Natural killer cell (primary cell): ENCODE measurements around the gene CNEP1R1. TPM values are rescaled to one million over a fixed set of nuclear protein-coding genes. Genes with fewer than 3 reads are reported as not detected.
"Not testable (repeated sequence)": the region's sequence is repeated elsewhere in the genome, so short reads cannot be mapped to it uniquely, and the experiment has no call there.

Experiments used
- ATAC-seq, 3 donors: fragments of 150-1000 bp in 2 of 3; fragments of 200-7000 bp in 1 of 3; cut with Tn5 transposase; 1 replicate in 1 of 3; 2 replicates in 2 of 3; pipeline ENCODE4 v1.10.0; 2021; ENCODE audit warnings: mild to moderate bottlenecking in 2 of 3, moderate library complexity in 2 of 3
- DNase-seq, 2 donors: peaks; one replicate each; pipeline versions ENCODE4 v3.0.0 to v3.0.0-alpha.2; 2013 to 2021; ENCODE audit warnings: mixed read lengths in 1 of 2
- H3K27ac ChIP-seq: one replicate; pipeline ENCODE4 v1.5.1; 2013; ENCODE audit warnings: mild to moderate bottlenecking, low read length
- H3K27me3 ChIP-seq: one replicate; pipeline ENCODE4 v1.6.1; 2013; ENCODE audit warnings: low read length; ENCODE audit not compliant: control insufficient read depth, insufficient read depth
- H3K36me3 ChIP-seq: one replicate; pipeline ENCODE4 v1.6.1; 2013; ENCODE audit warnings: low read length; ENCODE audit not compliant: control insufficient read depth, insufficient read depth
- H3K4me1 ChIP-seq: one replicate; pipeline ENCODE4 v1.6.1; 2013; ENCODE audit warnings: low read length; ENCODE audit not compliant: control insufficient read depth, insufficient read depth
- H3K4me3 ChIP-seq: one replicate; pipeline ENCODE4 v1.5.1; 2013; ENCODE audit warnings: low read length
- H3K9me3 ChIP-seq: one replicate; pipeline ENCODE4 v1.6.1; 2013; ENCODE audit warnings: low read length; ENCODE audit not compliant: control insufficient read depth, insufficient read depth
- H3K27ac Mint-ChIP-seq, 2 donors: one replicate each; pipeline ENCODE4 v1.8.0; 2022; ENCODE audit warnings: mild to moderate bottlenecking in 2 of 2, mixed read lengths in 2 of 2, moderate library complexity in 1 of 2
- H3K27me3 Mint-ChIP-seq, 2 donors: one replicate each; pipeline ENCODE4 v1.8.0; 2022; ENCODE audit warnings: low read depth in 2 of 2, mixed read lengths in 2 of 2
- H3K36me3 Mint-ChIP-seq: one replicate; pipeline ENCODE4 v1.8.0; 2022; ENCODE audit warnings: mixed read lengths
- H3K4me1 Mint-ChIP-seq, 2 donors: one replicate each; pipeline ENCODE4 v1.8.0; 2022; ENCODE audit warnings: mixed read lengths in 2 of 2
- H3K4me3 Mint-ChIP-seq: one replicate; pipeline ENCODE4 v1.8.0; 2022; ENCODE audit warnings: mild to moderate bottlenecking, moderate library complexity, mixed read lengths
- H3K9me3 Mint-ChIP-seq, 2 donors: one replicate each; pipeline ENCODE4 v1.8.0; 2022; ENCODE audit warnings: mixed read lengths in 2 of 2
- CTCF ChIP-seq: fragments of 200-600 bp; IDR thresholded peaks from one replicate; pipeline ENCODE4 v1.8.0; 2022; ENCODE audit warnings: antibody characterized with exemption
- WGBS: methylation state at CpG from one replicate; pipeline ENCODE4 v1.1.7; 2013; ENCODE audit warnings: missing lambda C conversion rate; ENCODE audit not compliant: insufficient coverage; 5-methylcytosine and 5-hydroxymethylcytosine counted together
- intact Hi-C: fragments of 100-400 bp; cut with micrococcal nuclease; formaldehyde crosslinking; loops from one replicate; pipeline ENCODE4 v1.14.2; 2022
- total RNA-seq, 4 donors: library from RNA; stranded (reverse); fragments of 120-200 nt in 1 of 4; gene quantifications; one replicate each; pipeline versions ENCODE4 v1.2.3 to v1.2.4, GENCODE V29; 2013 to 2022

Gene CNEP1R1
- total RNA-seq, 3 donors from 2014 or later (not counting 1 experiment from before 2014, with no cell fraction given), result 34.3 to 41.6 (median 37.5) TPM

DNA sequence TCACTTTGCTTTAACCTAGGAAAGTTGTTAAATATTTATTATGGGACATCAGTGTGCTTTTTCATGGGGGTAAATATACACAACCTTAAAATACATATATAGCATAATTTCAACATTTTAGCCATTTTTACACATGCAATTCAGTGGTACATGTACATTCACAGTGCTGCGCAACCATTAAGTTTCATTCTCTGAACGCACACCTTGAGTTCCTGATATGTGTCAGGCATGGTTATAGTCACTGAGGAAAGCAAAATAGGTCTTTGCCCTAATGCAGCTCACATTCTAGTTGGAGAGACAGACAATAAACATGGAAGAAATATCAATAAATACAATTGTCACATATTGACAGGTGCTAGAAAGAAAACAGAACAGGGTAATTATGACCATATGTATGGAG lies 12.8 kb upstream of the CNEP1R1 start:
- no peaks in the 10 kb centered on the region for H3K36me3 Mint-ChIP-seq
- H3K9me3 Mint-ChIP-seq, result no peaks in the 10 kb centered on the region
- Histone ChIP-seq H3K9me3 (no peaks in the 10 kb centered on the region), H3K36me3 (no peaks in the 10 kb centered on the region), H3K27me3 (no peaks in the 10 kb centered on the region), H3K27ac (no peak overlapping the region), H3K4me3 (no peak overlapping the region), H3K4me1 (no peaks in the 10 kb centered on the region)
- WGBS, result 88% methylated on average over 2 of the region's 2 CpGs
- no peaks in the 10 kb centered on the region for H3K4me1 Mint-ChIP-seq
- DNase-seq (no peak), ATAC-seq (no peak)
- H3K4me3 Mint-ChIP-seq, result no peak overlapping the region
- no peak for TF ChIP-seq CTCF
- no peak overlapping the region for H3K27ac Mint-ChIP-seq
- intact Hi-C loops, result no loop called here
- H3K27me3 Mint-ChIP-seq, result peaks cover 0 to 7% of the 10 kb centered on the region in 2 donors

DNA sequence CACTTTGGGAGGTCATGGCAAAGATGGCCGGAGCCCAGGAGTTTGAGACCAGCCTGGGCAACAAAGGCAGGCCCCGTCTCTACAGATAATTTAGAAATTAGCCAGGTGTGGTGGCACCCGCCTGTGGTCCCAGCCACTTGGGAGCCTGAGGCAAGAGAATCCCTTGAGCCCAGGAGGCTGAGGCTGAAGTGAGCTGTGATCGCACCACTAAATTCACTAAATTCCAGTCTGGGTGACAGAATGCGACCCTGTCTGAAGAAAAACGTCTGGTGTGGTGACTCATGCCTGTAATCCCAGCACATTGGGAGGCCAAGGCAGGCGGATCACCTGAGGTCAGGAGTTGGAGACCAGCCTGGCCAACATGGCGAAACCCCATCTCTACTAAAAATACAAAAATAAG lies 10.8 kb upstream of the CNEP1R1 start:
- H3K36me3 Mint-ChIP-seq, H3K4me3 Mint-ChIP-seq, H3K9me3 Mint-ChIP-seq, H3K4me1 Mint-ChIP-seq, ATAC-seq, H3K27me3 Mint-ChIP-seq, H3K4me3 ChIP-seq, DNase-seq, H3K4me1 ChIP-seq, H3K9me3 ChIP-seq, intact Hi-C loops, H3K36me3 ChIP-seq, H3K27ac Mint-ChIP-seq, H3K27ac ChIP-seq, H3K27me3 ChIP-seq: not testable (repeated sequence)
- WGBS, result 90% methylated on average over 8 of the region's 8 CpGs

GRCh38 chr16:50015631-50016030 lies 9.4 kb upstream of the CNEP1R1 start:
- intact Hi-C loops, result no loop called here
- peaks cover 7 to 12% of the 10 kb centered on the region in 2 donors for H3K27me3 Mint-ChIP-seq
- DNase-seq, result no peak

GRCh38 chr16:50017553-50017952 lies 7.5 kb upstream of the CNEP1R1 start:
- WGBS, result 92% methylated on average over 9 of the region's 9 CpGs
- Mint-ChIP-seq H3K9me3 (no peaks in the 10 kb centered on the region), H3K4me3 (no peak overlapping the region), H3K4me1 (no peaks in the 10 kb centered on the region), H3K36me3 (no peaks in the 10 kb centered on the region), H3K27me3 (peaks cover 12 to 16% of the 10 kb centered on the region in 2 donors), H3K27ac (no peak overlapping the region)
- Histone ChIP-seq H3K27me3 (no peaks in the 10 kb centered on the region), H3K4me1 (no peaks in the 10 kb centered on the region), H3K27ac (no peak overlapping the region), H3K36me3 (no peaks in the 10 kb centered on the region), H3K9me3 (no peaks in the 10 kb centered on the region), H3K4me3 (no peak overlapping the region)
- DNase-seq, result no peak
- intact Hi-C loops, result no loop called here
- no peak for TF ChIP-seq CTCF
- no peak for ATAC-seq

More at GRCh38 chr16:50015631-50016030, 9.4 kb upstream of the CNEP1R1 start:
- Mint-ChIP-seq H3K9me3 (no peaks in the 10 kb centered on the region), H3K36me3 (no peaks in the 10 kb centered on the region), H3K27ac (no peak overlapping the region), H3K4me3 (no peak overlapping the region), H3K4me1 (no peaks in the 10 kb centered on the region)
- Histone ChIP-seq H3K36me3 (no peaks in the 10 kb centered on the region), H3K27me3 (no peaks in the 10 kb centered on the region), H3K4me3 (no peak overlapping the region), H3K4me1 (no peaks in the 10 kb centered on the region), H3K27ac (no peak overlapping the region), H3K9me3 (no peaks in the 10 kb centered on the region)
- no peak for TF ChIP-seq CTCF
- 83% methylated on average over 2 of the region's 2 CpGs for WGBS
- ATAC-seq, result no peak
